ENCODE measurements around the gene LRCH1. TPM values are rescaled to one million over a fixed set of nuclear protein-coding genes. Genes with fewer than 3 reads are reported as not detected.
A peak's percentile ranks its signal among the peaks of the same experiment; 100 is the strongest.

Gene LRCH1
- total and polyA plus RNA-seq, 10 of the 15 experiments (the other 5 are each of a cell fraction or from before 2014, with no cell fraction given), result 5.3 to 48.9 (median 14.4) TPM

DNA sequence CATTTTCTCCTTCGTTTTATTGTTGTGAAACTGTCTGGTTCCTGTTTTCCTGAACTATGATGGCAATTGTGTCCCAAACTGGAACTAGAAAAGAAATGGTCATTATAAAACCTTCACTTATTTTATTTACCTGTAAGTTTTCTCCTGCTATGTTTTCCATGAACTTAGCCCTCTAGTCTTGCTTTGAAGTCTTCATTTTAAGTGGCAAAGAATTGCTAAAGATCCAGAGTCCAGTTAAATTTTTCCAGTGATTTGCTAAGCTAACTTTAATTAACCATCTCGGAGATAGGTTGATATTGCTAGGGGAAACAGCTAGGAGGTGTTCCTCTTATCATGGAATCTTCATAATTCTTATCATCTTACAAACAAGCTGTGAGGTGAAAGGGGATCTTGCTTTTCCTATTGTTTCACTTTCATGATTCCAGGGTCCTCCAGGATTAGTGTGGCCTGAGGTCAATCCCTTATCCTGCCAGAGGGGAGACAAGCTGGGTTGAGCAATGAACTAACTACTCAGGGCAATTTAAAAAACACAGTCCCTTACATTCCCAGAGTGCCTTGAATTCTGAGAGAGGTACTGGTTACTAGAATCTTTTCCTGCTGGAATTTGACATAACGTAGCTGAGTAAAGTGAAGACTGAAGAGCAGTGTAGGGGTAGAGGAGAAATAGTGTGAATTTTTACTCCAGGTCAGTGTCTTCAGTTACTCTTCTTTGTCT is 131.5 kb downstream of the LRCH1 start:
- Histone ChIP-seq H3K79me2 (ENCODE audit: control insufficient read depth, insufficient read depth, low read length) (peaks cover 20% of the 10 kb centered on the region), H3K9ac (ENCODE audit: control insufficient read depth, insufficient read depth, low read length) (no peak overlapping the region), H3K36me3 (ENCODE audit: control insufficient read depth in 2 of 2, insufficient read depth in 2 of 2, low read length in 1 of 2) (peaks cover 10 to 17% of the 10 kb centered on the region in 2 experiments), H3K9me3 (replicated peaks; ENCODE audit: control insufficient read depth, insufficient read depth, low read length) (no peaks in the 10 kb centered on the region), H3K27me3 (replicated peaks in 1 of 2; ENCODE audit: control insufficient read depth in 2 of 2, insufficient read depth in 2 of 2, low read length in 1 of 2) (no peaks in the 10 kb centered on the region), H2AFZ (ENCODE audit: control insufficient read depth, low read depth, low read length) (no peak overlapping the region), H3K4me2 (ENCODE audit: control insufficient read depth, insufficient read depth) (no peak overlapping the region), H3K4me3 (no peak overlapping the region), H3K27ac (ENCODE audit: control insufficient read depth, insufficient read depth) (no peak overlapping the region), H3K4me1 (ENCODE audit: control insufficient read depth, insufficient read depth, low read length) (peaks cover 12% of the 10 kb centered on the region), H4K20me1 (ENCODE audit: control insufficient read depth, insufficient read depth) (no peaks in the 10 kb centered on the region)
- no TSS peak for BruUV-seq (replicated peaks)
- DNase-seq (ENCODE audit: low read depth, low spot score) (no peak), FAIRE-seq (no peak), ATAC-seq (no peak)
- TF ChIP-seq DPF2 (IDR thresholded peaks at IDR 0.05) (0 out of 2 replicates have a peak, but pooled peaks have one; percentile 8), ZBED1 (IDR thresholded peaks at IDR 0.05; ENCODE audit: borderline replicate concordance) (no peak)
- ChIA-PET SMC1A (ENCODE audit: uncharacterized antibody, unreplicated experiment) (interaction anchor here (0.6 to 2.9 kb wide), 17 partner anchors 10 to 136 kb away, joined by 3 to 17 read pairs (median 4); partner anchors contain the start of gene LRCH1), CTCF (interaction anchor here (0.9 to 2.0 kb wide), 7 partner anchors 10 to 133 kb away, joined by 3 to 11 read pairs (median 3); no protein-coding TSS in a partner anchor), RAD21 (ENCODE audit: unreplicated experiment) (interaction anchor here (0.8 to 1.7 kb wide), 4 partner anchors 10 to 135 kb away, joined by 3 to 5 read pairs (median 3); no protein-coding TSS in a partner anchor), POLR2A (interaction anchor here (0.7 to 1.4 kb wide), 3 partner anchors 9 to 133 kb away, joined by 3 to 6 read pairs (median 3); no protein-coding TSS in a partner anchor)
- intact Hi-C loops (cut with micrococcal nuclease; ENCODE audit: unreplicated experiment) (loop anchor here (2.0 kb wide), 1 partner anchor 132 kb away; the partner anchor contains the start of gene LRCH1), in situ Hi-C loops (cut with MboI) (no loop called here)
- WGBS (ENCODE audit: insufficient coverage, insufficient replicate concordance, low lambda C conversion rate, missing lambda C conversion rate), result 62% methylated on average over 3 of the region's 3 CpGs

DNA sequence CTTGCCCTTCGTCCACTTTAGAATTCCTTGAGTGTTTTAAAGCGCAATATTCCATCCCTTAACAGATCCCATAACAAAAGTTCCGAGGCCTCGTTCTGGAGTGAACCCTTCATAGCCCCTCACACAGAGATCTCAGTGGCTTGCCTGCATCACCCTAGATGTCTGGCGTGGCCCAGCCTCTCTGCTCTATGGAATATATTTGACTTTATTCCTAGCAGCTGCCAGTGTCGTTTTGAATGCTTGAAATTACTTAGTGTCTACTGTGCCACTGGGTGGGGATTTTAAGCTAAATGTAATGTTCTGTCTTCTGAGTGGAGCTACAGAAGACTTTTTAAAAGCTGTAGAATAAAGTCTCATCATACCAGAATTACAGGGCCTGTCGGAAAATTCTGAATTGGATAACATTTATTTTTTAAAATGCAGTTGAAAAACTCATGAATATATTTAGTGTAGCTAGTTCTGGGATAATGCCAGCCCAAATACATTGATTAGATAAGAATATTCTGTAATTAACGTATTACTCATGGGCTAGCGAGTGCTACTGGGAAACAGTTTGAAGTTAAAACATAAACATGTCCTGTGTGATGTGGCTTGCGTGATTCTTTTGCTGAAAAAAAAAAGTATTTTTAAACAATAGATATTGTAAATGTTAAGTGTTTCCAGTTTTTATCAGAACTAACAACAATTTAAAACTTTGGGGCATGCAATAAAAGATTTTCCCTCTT is 132.2 kb downstream of the LRCH1 start:
- Histone ChIP-seq H3K36me3 (ENCODE audit: control insufficient read depth in 2 of 2, insufficient read depth in 2 of 2, low read length in 1 of 2) (peaks cover 10 to 17% of the 10 kb centered on the region in 2 experiments), H3K4me2 (ENCODE audit: control insufficient read depth, insufficient read depth) (no peak overlapping the region), H3K4me3 (no peak overlapping the region), H4K20me1 (ENCODE audit: control insufficient read depth, insufficient read depth) (no peaks in the 10 kb centered on the region), H3K9ac (ENCODE audit: control insufficient read depth, insufficient read depth, low read length) (no peak overlapping the region), H3K4me1 (ENCODE audit: control insufficient read depth, insufficient read depth, low read length) (peaks cover 9% of the 10 kb centered on the region; the same call in 1 of the 2 replicates), H3K9me3 (replicated peaks; ENCODE audit: control insufficient read depth, insufficient read depth, low read length) (no peaks in the 10 kb centered on the region), H3K27me3 (replicated peaks in 1 of 2; ENCODE audit: control insufficient read depth in 2 of 2, insufficient read depth in 2 of 2, low read length in 1 of 2) (no peaks in the 10 kb centered on the region), H2AFZ (ENCODE audit: control insufficient read depth, low read depth, low read length) (no peak overlapping the region), H3K27ac (ENCODE audit: control insufficient read depth, insufficient read depth) (no peak overlapping the region), H3K79me2 (ENCODE audit: control insufficient read depth, insufficient read depth, low read length) (peaks cover 13% of the 10 kb centered on the region)
- ATAC-seq (no peak), FAIRE-seq (no peak), DNase-seq (ENCODE audit: low read depth, low spot score) (no peak)
- WGBS (ENCODE audit: insufficient coverage, insufficient replicate concordance, low lambda C conversion rate, missing lambda C conversion rate), result 91% methylated on average over 10 of the region's 10 CpGs
- no TSS peak for BruUV-seq (replicated peaks)
- ChIA-PET RAD21 (ENCODE audit: unreplicated experiment) (interaction anchor here (0.8 to 1.7 kb wide), 5 partner anchors 9 to 136 kb away, joined by 3 to 5 read pairs (median 3); no protein-coding TSS in a partner anchor), CTCF (interaction anchor here (0.9 to 2.0 kb wide), 5 partner anchors 9 to 133 kb away, joined by 3 to 11 read pairs (median 5); no protein-coding TSS in a partner anchor), POLR2A (interaction anchor here (0.6 to 1.4 kb wide), 3 partner anchors 9 to 134 kb away, joined by 3 to 4 read pairs (median 3); no protein-coding TSS in a partner anchor), SMC1A (ENCODE audit: uncharacterized antibody, unreplicated experiment) (interaction anchor here (0.6 to 2.9 kb wide), 14 partner anchors 10 to 133 kb away, joined by 3 to 17 read pairs (median 4); no protein-coding TSS in a partner anchor)
- in situ Hi-C loops (cut with MboI) (no loop called here), intact Hi-C loops (cut with micrococcal nuclease; ENCODE audit: unreplicated experiment) (loop anchor here (2.0 kb wide), 1 partner anchor 132 kb away; the partner anchor contains the start of gene LRCH1)
- TF ChIP-seq SREBF2 (IDR thresholded peaks at IDR 0.05; ENCODE audit: low read length), result no peak
- no peak for TF ChIP-seq KLF5 (IDR thresholded peaks at IDR 0.05; ENCODE audit: partially characterized antibody)
- no peak for TF ChIP-seq ZNF384 (IDR thresholded peaks at IDR 0.05; ENCODE audit: borderline replicate concordance, low read depth, low read length)
- TF ChIP-seq, protein P1, sequence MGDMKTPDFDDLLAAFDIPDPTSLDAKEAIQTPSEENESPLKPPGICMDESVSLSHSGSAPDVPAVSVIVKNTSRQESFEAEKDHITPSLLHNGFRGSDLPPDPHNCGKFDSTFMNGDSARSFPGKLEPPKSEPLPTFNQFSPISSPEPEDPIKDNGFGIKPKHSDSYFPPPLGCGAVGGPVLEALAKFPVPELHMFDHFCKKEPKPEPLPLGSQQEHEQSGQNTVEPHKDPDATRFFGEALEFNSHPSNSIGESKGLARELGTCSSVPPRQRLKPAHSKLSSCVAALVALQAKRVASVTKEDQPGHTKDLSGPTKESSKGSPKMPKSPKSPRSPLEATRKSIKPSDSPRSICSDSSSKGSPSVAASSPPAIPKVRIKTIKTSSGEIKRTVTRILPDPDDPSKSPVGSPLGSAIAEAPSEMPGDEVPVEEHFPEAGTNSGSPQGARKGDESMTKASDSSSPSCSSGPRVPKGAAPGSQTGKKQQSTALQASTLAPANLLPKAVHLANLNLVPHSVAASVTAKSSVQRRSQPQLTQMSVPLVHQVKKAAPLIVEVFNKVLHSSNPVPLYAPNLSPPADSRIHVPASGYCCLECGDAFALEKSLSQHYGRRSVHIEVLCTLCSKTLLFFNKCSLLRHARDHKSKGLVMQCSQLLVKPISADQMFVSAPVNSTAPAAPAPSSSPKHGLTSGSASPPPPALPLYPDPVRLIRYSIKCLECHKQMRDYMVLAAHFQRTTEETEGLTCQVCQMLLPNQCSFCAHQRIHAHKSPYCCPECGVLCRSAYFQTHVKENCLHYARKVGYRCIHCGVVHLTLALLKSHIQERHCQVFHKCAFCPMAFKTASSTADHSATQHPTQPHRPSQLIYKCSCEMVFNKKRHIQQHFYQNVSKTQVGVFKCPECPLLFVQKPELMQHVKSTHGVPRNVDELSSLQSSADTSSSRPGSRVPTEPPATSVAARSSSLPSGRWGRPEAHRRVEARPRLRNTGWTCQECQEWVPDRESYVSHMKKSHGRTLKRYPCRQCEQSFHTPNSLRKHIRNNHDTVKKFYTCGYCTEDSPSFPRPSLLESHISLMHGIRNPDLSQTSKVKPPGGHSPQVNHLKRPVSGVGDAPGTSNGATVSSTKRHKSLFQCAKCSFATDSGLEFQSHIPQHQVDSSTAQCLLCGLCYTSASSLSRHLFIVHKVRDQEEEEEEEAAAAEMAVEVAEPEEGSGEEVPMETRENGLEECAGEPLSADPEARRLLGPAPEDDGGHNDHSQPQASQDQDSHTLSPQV (IDR thresholded peaks at IDR 0.05), result no peak
- TF ChIP-seq MEF2B (IDR thresholded peaks at IDR 0.05; ENCODE audit: partially characterized antibody, poor library complexity, severe bottlenecking), result no peak
- TF ChIP-seq, protein P2, sequence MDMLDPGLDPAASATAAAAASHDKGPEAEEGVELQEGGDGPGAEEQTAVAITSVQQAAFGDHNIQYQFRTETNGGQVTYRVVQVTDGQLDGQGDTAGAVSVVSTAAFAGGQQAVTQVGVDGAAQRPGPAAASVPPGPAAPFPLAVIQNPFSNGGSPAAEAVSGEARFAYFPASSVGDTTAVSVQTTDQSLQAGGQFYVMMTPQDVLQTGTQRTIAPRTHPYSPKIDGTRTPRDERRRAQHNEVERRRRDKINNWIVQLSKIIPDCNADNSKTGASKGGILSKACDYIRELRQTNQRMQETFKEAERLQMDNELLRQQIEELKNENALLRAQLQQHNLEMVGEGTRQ (IDR thresholded peaks at IDR 0.05; ENCODE audit: borderline replicate concordance, low read depth, low read length), result no peak

Data from GM12878 (cell line).